Measurements from ENCODE around the gene KCNH6.

GRCh38 chr17:63495491-63495890 is 27.7 kb upstream of the KCNH6 start:
- TF ChIP-seq GATA2 (IDR thresholded peaks at IDR 0.05; ENCODE audit: low read depth, low read length) (no peak), GATA3 (IDR thresholded peaks at IDR 0.05; ENCODE audit: low read depth, low read length) (no peak)
